Measurements from ENCODE around the gene ITPK1. TPM values are rescaled to one million over a fixed set of nuclear protein-coding genes. Genes with fewer than 3 reads are reported as not detected.
"Not testable (repeated sequence)": the region's sequence is repeated elsewhere in the genome, so short reads cannot be mapped to it uniquely, and the experiment has no call there.

The ITPK1 gene
- 10 to 100 TPM; 27.8 to 91.7 (median 42.9) TPM for total RNA-seq

- H3K4me3 ChIP-seq, result peak within 1 kb of the TSS; percentile 70 to 91 (median 79)
- H3K27ac ChIP-seq, result peak within 1 kb of the TSS; percentile 95 to 100
- no peaks in the 10 kb centered on the region for H3K36me3 ChIP-seq
- peaks cover 0 to 12% of the 10 kb centered on the region in 2 donors for H3K4me1 ChIP-seq
- DNase-seq (ENCODE audit: low spot score in 2 of 2), result no peak
- H3K27me3 ChIP-seq, result no peaks in the 10 kb centered on the region
- intact Hi-C loops (cut with DNase I; ENCODE audit: low total_unique reads), result loop anchor here (10.0 kb wide), 1 partner anchor 161 kb away; no protein-coding TSS in a partner anchor
- H3K9me3 ChIP-seq, result no peaks in the 10 kb centered on the region
- TF ChIP-seq, protein P1, sequence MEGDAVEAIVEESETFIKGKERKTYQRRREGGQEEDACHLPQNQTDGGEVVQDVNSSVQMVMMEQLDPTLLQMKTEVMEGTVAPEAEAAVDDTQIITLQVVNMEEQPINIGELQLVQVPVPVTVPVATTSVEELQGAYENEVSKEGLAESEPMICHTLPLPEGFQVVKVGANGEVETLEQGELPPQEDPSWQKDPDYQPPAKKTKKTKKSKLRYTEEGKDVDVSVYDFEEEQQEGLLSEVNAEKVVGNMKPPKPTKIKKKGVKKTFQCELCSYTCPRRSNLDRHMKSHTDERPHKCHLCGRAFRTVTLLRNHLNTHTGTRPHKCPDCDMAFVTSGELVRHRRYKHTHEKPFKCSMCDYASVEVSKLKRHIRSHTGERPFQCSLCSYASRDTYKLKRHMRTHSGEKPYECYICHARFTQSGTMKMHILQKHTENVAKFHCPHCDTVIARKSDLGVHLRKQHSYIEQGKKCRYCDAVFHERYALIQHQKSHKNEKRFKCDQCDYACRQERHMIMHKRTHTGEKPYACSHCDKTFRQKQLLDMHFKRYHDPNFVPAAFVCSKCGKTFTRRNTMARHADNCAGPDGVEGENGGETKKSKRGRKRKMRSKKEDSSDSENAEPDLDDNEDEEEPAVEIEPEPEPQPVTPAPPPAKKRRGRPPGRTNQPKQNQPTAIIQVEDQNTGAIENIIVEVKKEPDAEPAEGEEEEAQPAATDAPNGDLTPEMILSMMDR (IDR thresholded peaks at IDR 0.05), result peak in 1 of 3 donors; percentile 42
- no peak for TF ChIP-seq POLR2AphosphoS5 (IDR thresholded peaks at IDR 0.05)
Measured at GRCh38 chr14:93115821-93116675, at the start of gene ITPK1. Gene ITPK1, minus strand, starts transcription at chr14:93115925. Its CDS starts 762 bp downstream, at chr14:93115163.

DNA sequence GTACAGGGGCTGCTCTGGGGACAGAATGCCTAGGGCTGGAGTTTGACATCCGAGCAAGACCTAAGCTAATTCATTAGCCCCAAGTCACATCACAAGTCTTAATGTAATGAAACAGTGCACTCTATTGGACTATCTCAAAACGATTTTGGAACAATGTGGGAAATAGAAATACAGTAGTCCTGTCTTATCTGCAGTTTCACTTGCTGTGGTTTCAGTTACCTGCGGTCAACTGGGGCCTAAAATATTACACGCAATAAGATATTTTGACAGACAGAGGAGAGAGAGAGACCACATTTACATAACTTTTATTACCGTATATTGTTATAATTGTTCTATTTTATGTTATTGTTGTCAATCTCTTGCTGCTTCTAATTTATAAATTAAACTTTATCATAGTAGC is 47.8 kb upstream of the ITPK1 start:
- H3K27me3 ChIP-seq, result no peaks in the 10 kb centered on the region
- intact Hi-C loops (cut with DNase I; ENCODE audit: low total_unique reads), result no loop called here
- H3K4me3 ChIP-seq, result no peak overlapping the region
- no peak overlapping the region for H3K27ac ChIP-seq
- DNase-seq (ENCODE audit: low spot score in 2 of 2), result no peak
- H3K9me3 ChIP-seq, result no peaks in the 10 kb centered on the region
- TF ChIP-seq POLR2A (IDR thresholded peaks at IDR 0.05), result no peak
- TF ChIP-seq, protein P1 (IDR thresholded peaks at IDR 0.05), result no peak
- TF ChIP-seq POLR2AphosphoS5 (IDR thresholded peaks at IDR 0.05), result no peak
- H3K36me3 ChIP-seq, result no peaks in the 10 kb centered on the region
- H3K4me1 ChIP-seq, result no peaks in the 10 kb centered on the region

DNA sequence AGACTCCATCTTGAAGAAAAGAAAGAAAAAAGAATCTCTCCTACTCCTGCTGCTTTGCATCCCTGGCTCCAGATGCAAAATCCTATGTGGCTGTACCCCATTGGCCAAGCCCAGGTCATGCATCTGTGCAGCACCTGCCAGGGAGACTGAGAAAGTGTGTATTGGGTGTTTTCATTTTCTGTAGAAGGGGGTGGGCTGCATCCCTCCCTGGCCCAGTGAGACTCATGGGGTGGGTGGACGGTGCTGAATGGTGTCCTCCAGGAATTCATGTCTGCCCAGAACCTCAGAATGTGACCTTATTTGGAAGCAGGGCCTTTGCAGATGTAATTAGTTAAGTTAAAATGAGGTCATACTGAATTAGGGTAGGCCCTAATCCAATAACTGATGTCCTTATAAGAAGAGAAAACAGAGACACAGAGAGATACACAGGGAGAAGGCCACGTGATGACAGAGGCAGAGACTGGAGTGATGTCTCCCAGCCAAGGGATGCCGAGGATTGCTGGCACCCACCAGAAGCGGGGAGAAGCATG is 45.8 kb upstream of the ITPK1 start:
- Histone ChIP-seq H3K27ac (no peak overlapping the region), H3K4me3 (no peak overlapping the region), H3K4me1 (no peaks in the 10 kb centered on the region), H3K36me3 (no peaks in the 10 kb centered on the region), H3K9me3 (no peaks in the 10 kb centered on the region), H3K27me3 (no peaks in the 10 kb centered on the region)
- intact Hi-C loops (cut with DNase I; ENCODE audit: low total_unique reads), result no loop called here
- DNase-seq (ENCODE audit: low spot score in 2 of 2), result no peak
- TF ChIP-seq POLR2AphosphoS5 (IDR thresholded peaks at IDR 0.05) (no peak), POLR2A (IDR thresholded peaks at IDR 0.05) (no peak)
- TF ChIP-seq, protein P1 (IDR thresholded peaks at IDR 0.05), result no peak

DNA sequence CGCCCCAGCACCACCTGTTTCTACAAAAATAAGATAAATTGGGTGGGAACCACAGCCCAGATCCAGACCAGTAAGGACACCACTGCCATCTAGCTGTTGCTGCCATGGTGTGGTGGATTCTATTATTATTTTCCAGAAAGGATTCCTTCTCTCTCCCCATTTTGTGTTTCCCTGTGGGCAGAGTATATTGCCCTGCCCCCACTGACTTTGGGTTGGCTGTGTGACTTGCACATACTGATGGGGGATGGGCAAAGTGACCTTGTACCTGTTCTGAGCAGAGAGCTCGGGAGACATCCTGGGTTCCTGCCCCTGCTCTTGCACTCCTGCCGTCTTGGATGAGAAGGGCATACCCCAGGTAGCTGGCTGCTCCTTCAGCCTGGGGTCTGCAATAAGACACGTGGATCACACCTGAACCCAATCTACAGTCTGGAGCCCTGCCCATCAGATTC is 44.7 kb upstream of the ITPK1 start:
- Histone ChIP-seq H3K4me3 (no peak overlapping the region), H3K4me1 (no peaks in the 10 kb centered on the region), H3K9me3 (no peaks in the 10 kb centered on the region), H3K27ac (no peak overlapping the region), H3K27me3 (no peaks in the 10 kb centered on the region), H3K36me3 (no peaks in the 10 kb centered on the region)
- intact Hi-C loops (cut with DNase I; ENCODE audit: low total_unique reads), result no loop called here
- TF ChIP-seq POLR2A (IDR thresholded peaks at IDR 0.05) (no peak), POLR2AphosphoS5 (IDR thresholded peaks at IDR 0.05) (no peak)
- TF ChIP-seq, protein P1 (IDR thresholded peaks at IDR 0.05), result no peak
- no peak for DNase-seq (ENCODE audit: low spot score in 2 of 2)

DNA sequence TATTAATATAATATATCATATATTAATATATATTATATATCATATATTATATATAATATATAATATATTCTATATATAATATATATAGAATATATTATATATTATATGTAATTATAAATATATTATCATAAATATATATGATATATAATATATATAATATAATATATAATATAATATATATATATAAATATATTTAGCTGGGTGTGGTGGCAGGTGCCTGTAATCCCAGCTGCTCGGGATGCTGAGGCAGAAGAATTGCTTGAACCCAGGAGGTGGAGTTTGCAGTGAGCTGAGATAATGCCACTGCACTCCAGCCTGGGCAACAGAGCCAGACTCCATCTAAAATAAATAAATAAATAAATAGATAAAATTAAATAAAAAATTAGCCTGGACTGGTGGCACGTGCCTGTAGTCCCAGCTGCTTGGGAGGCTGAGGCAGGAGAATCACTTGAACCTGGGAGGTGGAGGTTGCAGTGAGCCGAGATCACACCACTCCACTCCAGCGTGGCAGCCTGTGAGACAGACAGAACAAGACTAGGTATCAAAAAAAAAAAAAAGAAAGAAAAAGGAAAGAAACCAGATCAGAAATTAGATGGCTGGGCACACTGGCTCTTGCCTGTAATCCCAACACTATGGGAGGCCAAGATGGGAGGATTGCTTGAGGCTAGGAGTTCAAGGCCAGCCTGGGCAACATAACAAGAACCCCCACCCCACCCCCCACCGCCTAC is 44.1 kb upstream of the ITPK1 start:
- intact Hi-C loops (cut with DNase I; ENCODE audit: low total_unique reads); DNase-seq (ENCODE audit: low spot score in 2 of 2): not testable (repeated sequence)

GRCh38 chr14:93158349-93158748 is 42.6 kb upstream of the ITPK1 start:
- intact Hi-C loops (cut with DNase I; ENCODE audit: low total_unique reads); H3K27me3 ChIP-seq; H3K4me1 ChIP-seq; H3K4me3 ChIP-seq; DNase-seq (ENCODE audit: low spot score in 2 of 2); H3K27ac ChIP-seq; H3K9me3 ChIP-seq; H3K36me3 ChIP-seq: not testable (repeated sequence)

More for the DNA sequence above, 44.1 kb upstream of the ITPK1 start:
- not testable (repeated sequence) for H3K9me3 ChIP-seq, H3K27me3 ChIP-seq, H3K36me3 ChIP-seq, H3K4me1 ChIP-seq, H3K27ac ChIP-seq, H3K4me3 ChIP-seq

Measured in breast epithelium (tissue), 4 donors.